Activated CD8-positive, alpha-beta memory T cell treated with anti-CD3 and anti-CD28 coated beads, Interleukin-2, amount 10 ng/mL, durations not matched to agents 7 days and 5 days (primary cell): ENCODE measurements around the gene TMEM260. TPM values are rescaled to one million over a fixed set of nuclear protein-coding genes. Genes with fewer than 3 reads are reported as not detected.
A peak's percentile ranks its signal among the peaks of the same experiment; 100 is the strongest.
"Not testable (repeated sequence)": the region's sequence is repeated elsewhere in the genome, so short reads cannot be mapped to it uniquely, and the experiment has no call there.

ENCODE experiments used
- ATAC-seq: fragments of 150-1000 bp; cut with Tn5 transposase; one replicate; pipeline ENCODE4 v1.10.0; 2021; ENCODE audit warnings: moderate library complexity
- CTCF ChIA-PET: fragments of 350-600 bp; sonication (Branson Sonifier 250); formaldehyde crosslinking; loops from one replicate; lab custom pipeline; 2021; ENCODE audit warnings: antibody characterized with exemption; lab: Charles Lee
- DNase-seq: peaks from one replicate; pipeline ENCODE4 v3.0.0-alpha.2; 2020
- H3K27ac Mint-ChIP-seq: one replicate; pipeline ENCODE4 v1.8.0; 2021; ENCODE audit warnings: mild to moderate bottlenecking, mixed read lengths
- H3K27me3 Mint-ChIP-seq: one replicate; pipeline ENCODE4 v1.8.0; 2021; ENCODE audit warnings: mixed read lengths
- H3K36me3 Mint-ChIP-seq: one replicate; pipeline ENCODE4 v1.8.0; 2021; ENCODE audit warnings: mild to moderate bottlenecking, mixed read lengths
- H3K4me1 Mint-ChIP-seq: one replicate; pipeline ENCODE4 v1.8.0; 2021; ENCODE audit warnings: mixed read lengths
- H3K4me3 Mint-ChIP-seq: one replicate; pipeline ENCODE4 v1.8.0; 2021; ENCODE audit warnings: mild to moderate bottlenecking, moderate library complexity, mixed read lengths
- H3K9me3 Mint-ChIP-seq: one replicate; pipeline ENCODE4 v1.8.0; 2022; ENCODE audit warnings: low read depth, mixed read lengths
- total RNA-seq, 2 experiments: library from RNA; stranded (reverse); gene quantifications; one replicate each; pipeline ENCODE4 v1.2.3, GENCODE V29; 2021

The TMEM260 gene
- total RNA-seq, 2 experiments from 2014 or later, result 13.0 to 15.0 TPM

- CTCF ChIA-PET, result no interaction called here
- H3K4me1 Mint-ChIP-seq, result no peaks in the 10 kb centered on the region
- ATAC-seq, result no peak
- H3K4me3 Mint-ChIP-seq, result no peak overlapping the region
- no peaks in the 10 kb centered on the region for H3K27me3 Mint-ChIP-seq
- DNase-seq, result no peak
- peaks cover 6% of the 10 kb centered on the region for H3K36me3 Mint-ChIP-seq
- no peak overlapping the region for H3K27ac Mint-ChIP-seq
- H3K9me3 Mint-ChIP-seq, result peaks cover 3% of the 10 kb centered on the region
Observed at GRCh38 chr14:56664811-56665421, 85.3 kb downstream of the TMEM260 start.

DNA sequence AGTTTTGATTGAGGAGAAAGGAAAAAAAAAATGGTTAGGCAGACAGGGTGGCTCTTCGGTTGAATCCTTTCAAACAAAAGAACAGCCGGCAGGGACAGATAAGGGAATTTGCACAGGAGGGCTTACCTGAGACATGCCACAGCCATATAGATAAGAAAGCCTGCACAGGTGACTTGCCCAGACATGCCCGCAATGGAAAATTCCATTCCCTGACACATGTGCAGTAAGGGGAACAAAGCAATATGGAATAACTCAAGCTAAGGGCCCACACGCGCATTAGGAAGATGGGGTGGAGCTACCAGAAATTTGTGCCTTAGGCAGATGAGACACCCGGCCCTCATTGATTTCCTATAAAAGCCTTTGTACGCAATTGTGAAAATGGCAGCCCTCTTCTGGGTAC lies 86.7 kb downstream of the TMEM260 start:
- peaks cover 3% of the 10 kb centered on the region for H3K9me3 Mint-ChIP-seq
- H3K27me3 Mint-ChIP-seq, result no peaks in the 10 kb centered on the region
- peaks cover 6% of the 10 kb centered on the region for H3K36me3 Mint-ChIP-seq
- no peak for ATAC-seq
- H3K4me1 Mint-ChIP-seq, result no peaks in the 10 kb centered on the region
- peak overlapping the region; percentile 48 for H3K27ac Mint-ChIP-seq
- DNase-seq, result no peak
- CTCF ChIA-PET, result no interaction called here
- no peak overlapping the region for H3K4me3 Mint-ChIP-seq

DNA sequence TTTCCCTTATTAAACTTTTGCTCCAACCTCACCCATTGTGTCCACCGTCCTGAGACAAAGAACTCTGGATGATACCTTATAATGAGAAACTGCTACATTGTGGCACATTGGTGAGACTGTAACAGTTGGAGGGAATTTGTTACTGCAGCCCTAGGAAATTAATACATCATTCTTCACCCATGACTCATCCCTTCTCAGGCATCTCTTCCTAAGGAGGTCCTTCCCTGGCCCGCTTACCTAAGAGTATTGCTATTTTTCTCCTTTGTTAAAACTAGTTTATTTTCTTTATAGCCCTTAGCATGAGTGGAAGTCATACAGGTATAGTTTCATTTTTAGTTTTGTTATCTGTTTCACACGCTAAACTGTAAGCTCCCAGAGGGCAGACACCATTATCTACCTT lies 87.1 kb downstream of the TMEM260 start:
- Mint-ChIP-seq H3K27ac (no peak overlapping the region), H3K4me3 (no peak overlapping the region), H3K4me1 (no peaks in the 10 kb centered on the region), H3K9me3 (peaks cover 3% of the 10 kb centered on the region), H3K36me3 (peaks cover 6% of the 10 kb centered on the region), H3K27me3 (no peaks in the 10 kb centered on the region)
- ATAC-seq (no peak), DNase-seq (no peak)
- CTCF ChIA-PET, result no interaction called here

DNA sequence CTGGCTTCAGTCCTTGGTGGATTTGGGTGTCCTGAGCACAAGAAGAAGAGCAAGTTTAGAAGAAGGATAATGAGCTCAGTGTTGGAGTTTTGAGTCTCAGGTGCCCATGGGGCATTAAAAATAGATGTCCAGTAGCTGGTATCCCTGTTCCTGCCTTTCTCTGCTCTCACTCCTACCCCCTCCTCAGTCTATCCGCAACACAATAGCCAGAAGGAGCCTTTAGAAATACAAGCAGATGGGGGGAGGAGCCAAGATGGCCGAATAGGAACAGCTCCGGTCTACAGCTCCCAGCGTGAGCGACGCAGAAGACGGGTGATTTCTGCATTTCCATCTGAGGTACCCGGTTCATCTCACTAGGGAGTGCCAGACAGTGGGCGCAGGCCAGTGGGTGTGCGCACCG lies 87.7 kb downstream of the TMEM260 start:
- CTCF ChIA-PET, H3K27ac Mint-ChIP-seq, H3K27me3 Mint-ChIP-seq, DNase-seq, H3K4me1 Mint-ChIP-seq, H3K9me3 Mint-ChIP-seq, ATAC-seq, H3K36me3 Mint-ChIP-seq, H3K4me3 Mint-ChIP-seq: not testable (repeated sequence)

GRCh38 chr14:56676042-56676441 lies 96.4 kb downstream of the TMEM260 start:
- DNase-seq, result no peak
- no peak for ATAC-seq
- Mint-ChIP-seq H3K4me1 (no peaks in the 10 kb centered on the region), H3K9me3 (no peaks in the 10 kb centered on the region), H3K27ac (no peak overlapping the region), H3K36me3 (no peaks in the 10 kb centered on the region), H3K27me3 (no peaks in the 10 kb centered on the region), H3K4me3 (no peak overlapping the region)
- CTCF ChIA-PET, result no interaction called here

DNA sequence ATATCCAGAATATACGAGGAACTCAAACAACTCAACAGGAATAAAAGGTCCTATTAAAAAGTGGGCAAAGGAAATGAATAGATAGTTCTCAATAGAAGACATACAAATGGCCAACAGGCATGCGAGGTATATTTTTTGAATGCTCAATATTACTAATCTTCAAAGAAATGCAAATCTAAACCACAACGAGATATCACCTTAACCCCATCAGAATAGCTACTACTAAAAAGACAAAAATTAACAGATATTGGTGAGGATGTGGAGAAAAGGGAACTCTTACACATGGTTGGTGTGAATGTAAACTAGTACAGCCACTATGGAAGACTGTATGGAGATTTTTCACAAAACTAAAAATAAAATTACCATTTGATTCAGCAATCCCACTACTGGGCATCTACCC lies 99.2 kb downstream of the TMEM260 start:
- CTCF ChIA-PET, result interaction anchor here (0.6 kb wide), 1 partner anchor 1244 kb away, joined by 3 read pairs; no protein-coding TSS in a partner anchor
- H3K36me3 Mint-ChIP-seq, result no peaks in the 10 kb centered on the region
- H3K9me3 Mint-ChIP-seq, result no peaks in the 10 kb centered on the region
- H3K4me1 Mint-ChIP-seq, result no peaks in the 10 kb centered on the region
- DNase-seq (no peak), ATAC-seq (no peak)
- H3K27ac Mint-ChIP-seq, result no peak overlapping the region
- no peak overlapping the region for H3K4me3 Mint-ChIP-seq
- no peaks in the 10 kb centered on the region for H3K27me3 Mint-ChIP-seq

- H3K4me1 Mint-ChIP-seq, result no peaks in the 10 kb centered on the region
- H3K36me3 Mint-ChIP-seq, result no peaks in the 10 kb centered on the region
- ATAC-seq (no peak), DNase-seq (no peak)
- H3K27ac Mint-ChIP-seq, result no peak overlapping the region
- CTCF ChIA-PET, result no interaction called here
- peaks cover 2% of the 10 kb centered on the region for H3K27me3 Mint-ChIP-seq
- no peaks in the 10 kb centered on the region for H3K9me3 Mint-ChIP-seq
- no peak overlapping the region for H3K4me3 Mint-ChIP-seq
Observed at GRCh38 chr14:56686416-56686815, 106.8 kb downstream of the TMEM260 start.

DNA sequence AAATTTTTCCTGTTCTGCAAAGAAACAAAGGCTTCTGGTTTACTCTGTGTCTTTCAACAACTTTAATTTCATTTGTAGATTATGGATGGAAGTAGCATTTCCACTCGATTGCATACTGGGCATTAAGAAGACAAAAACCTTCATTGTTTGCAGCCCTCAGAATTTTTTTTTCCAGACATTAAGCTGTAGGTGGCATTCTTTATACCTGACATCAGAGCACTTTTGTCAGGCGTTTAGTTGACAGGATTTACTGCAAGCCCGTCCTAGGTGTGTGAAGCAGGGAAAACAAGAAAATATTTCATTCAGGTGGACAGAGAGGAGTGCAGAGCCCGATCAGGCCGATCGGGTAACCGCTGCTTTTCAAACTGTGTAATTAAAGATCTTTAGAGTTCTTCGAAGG lies 107.5 kb downstream of the TMEM260 start:
- CTCF ChIA-PET, result no interaction called here
- no peak overlapping the region for H3K4me3 Mint-ChIP-seq
- H3K36me3 Mint-ChIP-seq, result no peaks in the 10 kb centered on the region

GRCh38 chr14:56694609-56695008 lies 115.0 kb downstream of the TMEM260 start:
- Mint-ChIP-seq H3K27ac (no peak overlapping the region), H3K4me3 (no peak overlapping the region), H3K4me1 (no peaks in the 10 kb centered on the region), H3K27me3 (peaks cover 5% of the 10 kb centered on the region), H3K36me3 (no peaks in the 10 kb centered on the region), H3K9me3 (no peaks in the 10 kb centered on the region)
- no peak for DNase-seq
- ATAC-seq, result no peak
- CTCF ChIA-PET, result no interaction called here

More for the DNA sequence above, 107.5 kb downstream of the TMEM260 start:
- Mint-ChIP-seq H3K4me1 (no peaks in the 10 kb centered on the region), H3K27ac (no peak overlapping the region), H3K27me3 (peaks cover 2% of the 10 kb centered on the region), H3K9me3 (no peaks in the 10 kb centered on the region)
- no peak for DNase-seq
- no peak for ATAC-seq

DNA sequence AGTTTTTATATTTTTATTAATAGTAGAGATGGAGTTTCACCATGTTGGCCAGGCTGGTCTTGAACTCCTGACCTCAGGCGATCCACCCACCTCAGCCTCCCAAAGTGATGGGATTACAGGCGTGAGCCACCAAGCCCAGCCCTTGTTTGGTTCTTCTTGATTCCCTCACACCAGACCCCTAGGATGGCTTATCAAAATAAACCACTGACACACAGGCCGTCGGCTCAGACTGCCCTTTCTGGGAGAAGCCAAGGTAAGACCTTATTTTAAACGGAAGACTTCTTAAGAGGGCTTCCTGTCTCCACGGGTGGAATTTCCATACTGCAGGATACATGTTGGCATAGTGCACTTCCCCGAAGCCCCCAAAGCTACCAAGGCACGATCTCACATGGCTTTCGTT lies 115.6 kb downstream of the TMEM260 start:
- H3K4me1 Mint-ChIP-seq, CTCF ChIA-PET, DNase-seq, H3K9me3 Mint-ChIP-seq, H3K4me3 Mint-ChIP-seq, H3K27me3 Mint-ChIP-seq, ATAC-seq, H3K27ac Mint-ChIP-seq, H3K36me3 Mint-ChIP-seq: not testable (repeated sequence)

Other genes with a start within 250 kb of the TMEM260 start
- gene OTX2, start 230.7 kb downstream of the TMEM260 start, total RNA-seq, result not detected